ENCODE data around the gene UCMA.

The UCMA gene

GRCh38 chr10:13221572-13221971 lies 12.6 kb downstream of the UCMA start:
- no peak for TF ChIP-seq REST (IDR thresholded peaks at IDR 0.05; ENCODE audit: low read depth)
- TF ChIP-seq RAD21 (IDR thresholded peaks at IDR 0.05; ENCODE audit: low read depth), result no peak
- no peak for TF ChIP-seq CREB1 (IDR thresholded peaks at IDR 0.05; ENCODE audit: low read depth)
- TF ChIP-seq TAF1 (IDR thresholded peaks at IDR 0.05; ENCODE audit: low read depth), result no peak
- no peak for TF ChIP-seq EGR1 (IDR thresholded peaks at IDR 0.05)
- no peak for TF ChIP-seq TEAD4 (IDR thresholded peaks at IDR 0.05)

- TF ChIP-seq RAD21 (IDR thresholded peaks at IDR 0.05; ENCODE audit: low read depth), result peak; percentile 45; the same call in 1 of the 2 replicates
- TF ChIP-seq ZBTB7A (IDR thresholded peaks at IDR 0.05; ENCODE audit: low read depth), result no peak
- peak; percentile 44 for TF ChIP-seq TEAD4 (IDR thresholded peaks at IDR 0.05)
- no peak for TF ChIP-seq TAF1 (IDR thresholded peaks at IDR 0.05; ENCODE audit: low read depth)
- no peak for TF ChIP-seq FOXM1 (IDR thresholded peaks at IDR 0.05; ENCODE audit: borderline replicate concordance, low read depth)
- 0 out of 2 replicates have a peak, but pooled peaks have one; percentile 33 for TF ChIP-seq MAX (IDR thresholded peaks at IDR 0.05)
- no peak for TF ChIP-seq EGR1 (IDR thresholded peaks at IDR 0.05)
- TF ChIP-seq NFIC (IDR thresholded peaks at IDR 0.05), result 0 out of 2 replicates have a peak, but pooled peaks have one; percentile 27
Measured at GRCh38 chr10:13219685-13220670, 14.2 kb downstream of the UCMA start.

GRCh38 chr10:13218878-13219277 lies 15.3 kb downstream of the UCMA start:
- no peak for TF ChIP-seq TAF1 (IDR thresholded peaks at IDR 0.05; ENCODE audit: low read depth)
- no peak for TF ChIP-seq FOXM1 (IDR thresholded peaks at IDR 0.05; ENCODE audit: borderline replicate concordance, low read depth)
- TF ChIP-seq CREB1 (IDR thresholded peaks at IDR 0.05; ENCODE audit: low read depth), result no peak
- TF ChIP-seq EGR1 (IDR thresholded peaks at IDR 0.05), result no peak
- TF ChIP-seq TCF12 (IDR thresholded peaks at IDR 0.05; ENCODE audit: low read depth), result no peak
- no peak for TF ChIP-seq YY1 (IDR thresholded peaks at IDR 0.05; ENCODE audit: low read depth)
- TF ChIP-seq REST (IDR thresholded peaks at IDR 0.05; ENCODE audit: low read depth), result no peak
- no peak for TF ChIP-seq NFIC (IDR thresholded peaks at IDR 0.05)
- no peak for TF ChIP-seq RAD21 (IDR thresholded peaks at IDR 0.05; ENCODE audit: low read depth)
- TF ChIP-seq CEBPB (IDR thresholded peaks at IDR 0.05), result no peak
- no peak for TF ChIP-seq USF1 (IDR thresholded peaks at IDR 0.05)
- TF ChIP-seq TEAD4 (IDR thresholded peaks at IDR 0.05), result no peak
- TF ChIP-seq ZBTB7A (IDR thresholded peaks at IDR 0.05; ENCODE audit: low read depth), result no peak
- TF ChIP-seq MAX (IDR thresholded peaks at IDR 0.05), result no peak
- no peak for TF ChIP-seq EP300 (IDR thresholded peaks at IDR 0.05; ENCODE audit: borderline replicate concordance)

- no peak for TF ChIP-seq CREB1 (IDR thresholded peaks at IDR 0.05; ENCODE audit: low read depth)
- TF ChIP-seq USF1 (IDR thresholded peaks at IDR 0.05), result no peak
Measured at GRCh38 chr10:13213163-13213562, 21.0 kb downstream of the UCMA start.

GRCh38 chr10:13206546-13207443 lies 27.4 kb downstream of the UCMA start:
- peak; percentile 30 for TF ChIP-seq RAD21 (IDR thresholded peaks at IDR 0.05; ENCODE audit: low read depth)
- TF ChIP-seq TEAD4 (IDR thresholded peaks at IDR 0.05), result no peak
